ENCODE data around the gene ATP1A1. TPM values are rescaled to one million over a fixed set of nuclear protein-coding genes. Genes with fewer than 3 reads are reported as not detected.

Gene ATP1A1
- total and polyA plus RNA-seq, 9 of the 15 experiments (the other 6 are each of a cell fraction or from before 2014, with no cell fraction given), result 99.3 to 513 (median 234) TPM

- TF ChIP-seq NFXL1 (CRISPR knock-in tag; IDR thresholded peaks at IDR 0.05) (no peak), NUFIP1 (IDR thresholded peaks at IDR 0.05; ENCODE audit: partially characterized antibody) (no peak), ZBTB1 (CRISPR knock-in tag; IDR thresholded peaks at IDR 0.05; ENCODE audit: borderline replicate concordance, low read depth) (no peak), RAD51 (IDR thresholded peaks at IDR 0.05; ENCODE audit: borderline replicate concordance, low read depth) (no peak), NFE2L1 (tag; IDR thresholded peaks at IDR 0.05; ENCODE audit: borderline replicate concordance, low read depth) (no peak), MYBL2 (IDR thresholded peaks at IDR 0.05; ENCODE audit: low read depth) (peak; percentile 48), MYBL2 (CRISPR knock-in tag; IDR thresholded peaks at IDR 0.05; ENCODE audit: borderline replicate concordance) (no peak), FOXP1 (CRISPR knock-in tag; IDR thresholded peaks at IDR 0.05) (no peak), RFX7 (CRISPR knock-in tag; IDR thresholded peaks at IDR 0.05) (no peak), NR2F6 (CRISPR knock-in tag; IDR thresholded peaks at IDR 0.05) (no peak), CCNT2 (IDR thresholded peaks at IDR 0.05; ENCODE audit: borderline replicate concordance, extremely low read depth, insufficient read length, low read depth, low read length) (peak; percentile 18), TCF3 (CRISPR knock-in tag; IDR thresholded peaks at IDR 0.05) (peak; percentile 95), ZBTB49 (CRISPR knock-in tag; IDR thresholded peaks at IDR 0.05; ENCODE audit: borderline replicate concordance) (no peak), RNF2 (IDR thresholded peaks at IDR 0.05) (peak; percentile 87; the same call in 1 of the 2 replicates), ILK (tag; IDR thresholded peaks at IDR 0.05; ENCODE audit: borderline replicate concordance, low read depth) (no peak)
- TF ChIP-seq, protein P1, sequence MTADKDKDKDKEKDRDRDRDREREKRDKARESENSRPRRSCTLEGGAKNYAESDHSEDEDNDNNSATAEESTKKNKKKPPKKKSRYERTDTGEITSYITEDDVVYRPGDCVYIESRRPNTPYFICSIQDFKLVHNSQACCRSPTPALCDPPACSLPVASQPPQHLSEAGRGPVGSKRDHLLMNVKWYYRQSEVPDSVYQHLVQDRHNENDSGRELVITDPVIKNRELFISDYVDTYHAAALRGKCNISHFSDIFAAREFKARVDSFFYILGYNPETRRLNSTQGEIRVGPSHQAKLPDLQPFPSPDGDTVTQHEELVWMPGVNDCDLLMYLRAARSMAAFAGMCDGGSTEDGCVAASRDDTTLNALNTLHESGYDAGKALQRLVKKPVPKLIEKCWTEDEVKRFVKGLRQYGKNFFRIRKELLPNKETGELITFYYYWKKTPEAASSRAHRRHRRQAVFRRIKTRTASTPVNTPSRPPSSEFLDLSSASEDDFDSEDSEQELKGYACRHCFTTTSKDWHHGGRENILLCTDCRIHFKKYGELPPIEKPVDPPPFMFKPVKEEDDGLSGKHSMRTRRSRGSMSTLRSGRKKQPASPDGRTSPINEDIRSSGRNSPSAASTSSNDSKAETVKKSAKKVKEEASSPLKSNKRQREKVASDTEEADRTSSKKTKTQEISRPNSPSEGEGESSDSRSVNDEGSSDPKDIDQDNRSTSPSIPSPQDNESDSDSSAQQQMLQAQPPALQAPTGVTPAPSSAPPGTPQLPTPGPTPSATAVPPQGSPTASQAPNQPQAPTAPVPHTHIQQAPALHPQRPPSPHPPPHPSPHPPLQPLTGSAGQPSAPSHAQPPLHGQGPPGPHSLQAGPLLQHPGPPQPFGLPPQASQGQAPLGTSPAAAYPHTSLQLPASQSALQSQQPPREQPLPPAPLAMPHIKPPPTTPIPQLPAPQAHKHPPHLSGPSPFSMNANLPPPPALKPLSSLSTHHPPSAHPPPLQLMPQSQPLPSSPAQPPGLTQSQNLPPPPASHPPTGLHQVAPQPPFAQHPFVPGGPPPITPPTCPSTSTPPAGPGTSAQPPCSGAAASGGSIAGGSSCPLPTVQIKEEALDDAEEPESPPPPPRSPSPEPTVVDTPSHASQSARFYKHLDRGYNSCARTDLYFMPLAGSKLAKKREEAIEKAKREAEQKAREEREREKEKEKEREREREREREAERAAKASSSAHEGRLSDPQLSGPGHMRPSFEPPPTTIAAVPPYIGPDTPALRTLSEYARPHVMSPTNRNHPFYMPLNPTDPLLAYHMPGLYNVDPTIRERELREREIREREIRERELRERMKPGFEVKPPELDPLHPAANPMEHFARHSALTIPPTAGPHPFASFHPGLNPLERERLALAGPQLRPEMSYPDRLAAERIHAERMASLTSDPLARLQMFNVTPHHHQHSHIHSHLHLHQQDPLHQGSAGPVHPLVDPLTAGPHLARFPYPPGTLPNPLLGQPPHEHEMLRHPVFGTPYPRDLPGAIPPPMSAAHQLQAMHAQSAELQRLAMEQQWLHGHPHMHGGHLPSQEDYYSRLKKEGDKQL (CRISPR knock-in tag; IDR thresholded peaks at IDR 0.05; ENCODE audit: borderline replicate concordance), result no peak
Observed at GRCh38 chr1:116408803-116409720, 36.0 kb downstream of the ATP1A1 start (continued).
